Sigmoid colon (tissue), 4 donors: ENCODE results near the gene LEKR1.

Experiments used
- POLR2A ChIP-seq, 2 donors: fragments of 450-650 bp; IDR thresholded peaks; one replicate each; pipeline ENCODE4 v1.6.1; 2016; ENCODE audit warnings: antibody characterized with exemption in 2 of 2, mild to moderate bottlenecking in 2 of 2, moderate library complexity in 2 of 2
- POLR2AphosphoS5 ChIP-seq, 4 donors: sonication (generic); formaldehyde crosslinking; IDR thresholded peaks; one replicate each; pipeline ENCODE4 v1.6.1; 2017; ENCODE audit warnings: antibody characterized with exemption in 4 of 4
- TF ChIP-seq, protein P1 (sequence below), 4 experiments: fragments of 450-650 bp in 3 of 4; fragments of 200-600 bp in 1 of 4; IDR thresholded peaks; one replicate each; pipeline ENCODE4 v1.5.1; 2016 to 2019; ENCODE audit warnings: antibody characterized with exemption in 4 of 4, mild to moderate bottlenecking in 3 of 4, moderate library complexity in 2 of 4

GRCh38 chr3:157074981-157075380, 248.8 kb downstream of the LEKR1 start:
- TF ChIP-seq, protein P1, sequence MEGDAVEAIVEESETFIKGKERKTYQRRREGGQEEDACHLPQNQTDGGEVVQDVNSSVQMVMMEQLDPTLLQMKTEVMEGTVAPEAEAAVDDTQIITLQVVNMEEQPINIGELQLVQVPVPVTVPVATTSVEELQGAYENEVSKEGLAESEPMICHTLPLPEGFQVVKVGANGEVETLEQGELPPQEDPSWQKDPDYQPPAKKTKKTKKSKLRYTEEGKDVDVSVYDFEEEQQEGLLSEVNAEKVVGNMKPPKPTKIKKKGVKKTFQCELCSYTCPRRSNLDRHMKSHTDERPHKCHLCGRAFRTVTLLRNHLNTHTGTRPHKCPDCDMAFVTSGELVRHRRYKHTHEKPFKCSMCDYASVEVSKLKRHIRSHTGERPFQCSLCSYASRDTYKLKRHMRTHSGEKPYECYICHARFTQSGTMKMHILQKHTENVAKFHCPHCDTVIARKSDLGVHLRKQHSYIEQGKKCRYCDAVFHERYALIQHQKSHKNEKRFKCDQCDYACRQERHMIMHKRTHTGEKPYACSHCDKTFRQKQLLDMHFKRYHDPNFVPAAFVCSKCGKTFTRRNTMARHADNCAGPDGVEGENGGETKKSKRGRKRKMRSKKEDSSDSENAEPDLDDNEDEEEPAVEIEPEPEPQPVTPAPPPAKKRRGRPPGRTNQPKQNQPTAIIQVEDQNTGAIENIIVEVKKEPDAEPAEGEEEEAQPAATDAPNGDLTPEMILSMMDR (IDR thresholded peaks at IDR 0.05): no peak
- no peak for TF ChIP-seq POLR2A (IDR thresholded peaks at IDR 0.05)
- TF ChIP-seq POLR2AphosphoS5 (IDR thresholded peaks at IDR 0.05): no peak
